NCI-H446 treated with DMSO at 0.1 percent for 48 hours (cell line): ENCODE data around the gene GKN1.

Experiments
- DNase-seq: peaks from one replicate; lab custom pipeline; 2025; lab: John Stamatoyannopoulos, UW

Gene GKN1

DNA sequence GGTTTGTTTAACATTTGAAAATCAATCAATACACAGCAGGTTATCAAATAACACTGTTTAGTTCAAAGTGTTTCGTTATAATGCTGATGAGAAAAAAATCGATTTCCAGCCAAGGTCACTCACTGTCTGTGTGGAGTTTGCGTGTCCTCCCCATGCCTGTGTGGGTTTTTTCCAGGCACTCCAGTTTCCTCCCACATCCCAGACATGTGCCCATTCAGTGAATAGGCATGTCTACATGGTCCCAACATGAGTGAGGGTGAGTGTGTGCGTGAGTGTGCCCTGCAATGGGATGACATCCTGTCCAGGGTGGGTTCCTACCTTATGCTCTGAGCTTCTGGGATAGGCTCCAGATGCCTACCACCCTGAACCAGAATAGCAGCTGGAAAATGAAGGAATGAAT is 13.1 kb upstream of the GKN1 start:
- DNase-seq, result no peak

- DNase-seq, result no peak
Measured at GRCh38 chr2:68964282-68964681, 10.2 kb upstream of the GKN1 start.

DNA sequence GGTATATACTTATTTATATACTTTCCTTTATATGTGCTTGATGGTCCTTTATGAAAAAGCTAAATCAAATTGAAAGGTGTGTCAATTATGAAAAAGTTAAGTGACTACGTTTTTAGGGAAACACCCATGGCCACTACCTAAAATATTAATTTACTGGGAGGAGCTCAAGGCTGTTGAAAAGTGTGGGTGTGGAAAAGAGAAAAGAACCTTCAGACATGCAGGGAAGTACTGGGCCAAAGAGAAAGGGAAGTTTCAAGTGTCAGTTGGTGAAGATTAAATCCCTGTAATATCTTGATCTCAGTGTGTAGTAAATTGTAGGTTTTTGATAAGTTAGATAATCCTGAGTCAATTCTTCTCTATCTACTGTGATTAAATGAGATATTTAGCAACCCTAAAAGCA is 6.2 kb upstream of the GKN1 start:
- no peak for DNase-seq

- DNase-seq, result no peak
Measured at GRCh38 chr2:68969736-68970490, 4.5 kb upstream of the GKN1 start.

GRCh38 chr2:68970566-68971265 is 3.7 kb upstream of the GKN1 start:
- no peak for DNase-seq

- DNase-seq, result no peak
Measured at GRCh38 chr2:68971591-68972231, 2.7 kb upstream of the GKN1 start.

DNA sequence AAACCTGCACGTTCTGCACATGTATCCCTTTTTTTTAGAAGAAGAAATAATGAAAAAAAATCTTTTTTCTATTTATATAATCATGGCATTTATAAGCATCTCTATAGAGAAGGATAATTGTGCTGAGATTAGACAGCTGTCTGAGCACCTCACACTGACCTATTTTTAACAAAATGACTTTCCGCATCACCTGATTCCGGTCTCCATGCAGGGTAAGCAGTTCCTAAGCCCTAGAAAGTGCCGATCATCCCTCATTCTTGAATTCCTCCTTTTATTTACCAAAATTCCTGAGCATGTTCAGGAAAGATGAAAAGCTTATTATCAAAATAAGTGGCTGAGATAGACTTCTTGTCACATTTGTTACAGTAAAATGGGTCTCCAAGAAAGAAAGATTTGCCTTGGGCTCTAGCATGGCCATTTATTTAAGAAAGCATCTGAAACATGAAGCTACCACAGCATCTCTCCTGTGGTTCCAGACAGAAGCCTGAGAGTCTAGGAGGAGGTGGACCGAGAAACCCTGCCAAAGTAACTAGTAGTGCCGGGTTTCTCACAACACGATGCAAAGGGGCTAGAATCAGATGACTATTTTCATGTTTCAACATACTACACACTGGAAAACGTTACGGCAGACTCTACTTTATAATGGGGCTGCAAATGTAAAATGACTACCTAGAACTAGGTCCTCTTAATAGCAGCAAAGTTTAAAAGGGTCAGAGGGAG is 670 bp downstream of the GKN1 start:
- no peak for DNase-seq

DNA sequence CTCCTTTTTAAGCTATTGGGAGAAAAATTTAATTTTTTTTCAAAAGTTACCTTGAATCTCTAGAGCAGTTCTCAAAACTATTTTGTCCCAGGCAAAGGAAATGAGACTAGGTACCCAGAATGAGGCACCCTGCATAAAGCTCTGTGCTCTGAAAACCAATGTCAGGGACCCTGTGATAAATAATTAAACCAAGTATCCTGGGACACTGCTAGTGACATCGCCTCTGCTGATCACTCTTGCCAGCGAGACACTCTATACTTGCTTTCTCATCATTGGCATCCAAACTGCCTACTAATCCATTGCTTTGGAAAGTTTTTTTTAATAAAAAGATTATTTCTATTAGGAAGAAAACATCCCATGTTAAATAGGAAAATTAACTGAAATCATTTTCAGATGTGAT is 1.4 kb downstream of the GKN1 start:
- DNase-seq, result no peak

GRCh38 chr2:68977453-68977852 is 3.0 kb downstream of the GKN1 start:
- DNase-seq, result no peak

DNA sequence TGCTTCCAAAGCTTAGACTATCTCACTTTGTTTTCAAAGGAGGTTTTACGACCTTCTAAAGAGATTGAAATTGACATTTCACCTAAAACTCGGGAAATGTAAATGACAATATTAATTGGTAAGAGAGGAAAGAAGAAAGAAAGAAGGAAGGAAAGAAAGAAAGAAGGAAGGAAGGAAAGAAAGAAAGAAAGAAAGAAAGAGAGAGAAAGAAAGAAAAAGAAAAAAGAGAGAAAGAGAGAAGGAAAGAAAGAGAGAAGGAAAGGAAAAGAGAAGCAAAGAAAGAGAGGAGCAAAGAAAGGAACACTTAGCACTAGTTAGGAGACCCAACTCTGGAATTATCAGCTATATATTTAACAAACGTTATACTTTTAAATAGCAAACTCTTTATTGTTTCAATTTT is 3.7 kb downstream of the GKN1 start:
- no peak for DNase-seq

DNA sequence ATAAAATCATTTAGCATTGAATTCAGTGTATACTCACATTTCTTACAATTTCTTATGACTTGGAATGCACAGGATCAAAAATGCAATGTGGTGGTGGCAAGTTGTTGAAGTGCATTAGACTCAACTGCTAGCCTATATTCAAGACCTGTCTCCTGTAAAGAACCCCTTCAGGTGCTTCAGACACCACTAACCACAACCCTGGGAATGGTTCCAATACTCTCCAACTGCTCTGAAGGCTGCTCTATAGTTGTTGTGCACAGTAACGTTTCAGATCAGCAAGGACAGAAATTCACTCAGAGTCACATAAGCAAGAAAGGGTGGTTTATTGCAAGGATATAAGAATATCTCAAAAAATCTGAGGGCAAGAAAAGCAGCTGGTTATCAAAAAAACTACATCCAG is 6.5 kb downstream of the GKN1 start:
- no peak for DNase-seq

DNA sequence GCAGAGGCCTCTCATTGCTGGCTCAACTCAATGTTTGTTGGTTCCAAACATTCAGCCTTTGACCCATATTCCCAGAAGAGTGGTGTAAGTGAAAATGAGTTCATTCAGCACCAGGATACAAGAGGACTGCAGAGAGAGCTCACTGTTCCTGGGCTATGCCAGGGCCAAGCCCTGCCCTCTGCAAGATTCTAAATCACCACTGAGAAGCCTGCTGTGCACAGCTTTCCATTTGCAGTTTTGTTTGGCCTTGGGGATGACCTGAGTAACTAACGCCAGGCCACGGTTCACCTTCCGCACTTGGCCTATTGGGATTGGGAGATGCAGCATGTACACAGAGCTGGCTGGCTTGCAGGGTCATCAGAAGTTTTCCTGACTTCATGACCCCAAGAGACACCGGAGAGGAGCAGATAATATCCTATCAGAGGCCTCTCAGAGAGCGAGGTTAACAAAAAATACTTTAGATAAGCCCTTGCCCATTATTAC is 12.6 kb downstream of the GKN1 start:
- no peak for DNase-seq

- DNase-seq, result no peak
Measured at GRCh38 chr2:68989035-68989434, 14.6 kb downstream of the GKN1 start.

GRCh38 chr2:68992341-68992740 is 17.9 kb downstream of the GKN1 start:
- no peak for DNase-seq

DNA sequence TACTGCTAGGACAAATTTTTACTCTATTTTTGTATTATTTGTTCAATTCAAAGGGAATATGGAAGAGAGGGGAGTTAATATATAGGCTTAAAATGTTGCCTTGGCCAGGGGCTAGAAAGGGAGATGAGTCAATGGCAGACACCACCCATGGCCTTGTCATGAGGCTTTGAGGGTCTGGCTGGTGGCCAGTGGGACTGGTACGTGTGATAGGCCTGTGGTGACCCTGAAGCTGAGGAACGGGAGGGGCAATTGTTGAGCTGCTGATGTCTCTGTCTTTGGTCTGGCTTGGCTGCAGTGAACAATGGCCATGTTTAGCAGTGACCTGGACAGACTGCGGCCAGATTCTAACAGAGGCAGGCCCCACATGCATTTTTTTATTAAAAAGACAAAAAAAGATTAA is 18.5 kb downstream of the GKN1 start:
- DNase-seq, result no peak

DNA sequence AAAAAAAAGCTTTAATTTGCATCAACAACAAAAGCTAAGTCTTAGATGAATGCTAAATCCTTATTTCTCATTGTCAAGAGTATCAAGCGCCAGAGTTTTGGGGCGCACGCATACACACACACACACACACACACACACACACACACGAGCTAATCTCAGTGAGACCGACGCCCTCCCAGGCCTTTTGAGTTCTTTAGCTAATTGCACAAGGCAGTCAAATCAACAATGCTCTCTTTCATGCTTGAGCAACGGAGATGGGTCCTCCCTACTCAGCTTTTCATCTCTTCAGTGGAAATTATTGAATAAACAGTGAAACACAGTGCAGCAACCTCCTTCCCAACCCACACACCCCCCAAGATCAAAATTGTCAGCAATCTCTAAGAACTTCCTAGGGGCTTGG is 19.2 kb downstream of the GKN1 start:
- DNase-seq, result no peak

DNA sequence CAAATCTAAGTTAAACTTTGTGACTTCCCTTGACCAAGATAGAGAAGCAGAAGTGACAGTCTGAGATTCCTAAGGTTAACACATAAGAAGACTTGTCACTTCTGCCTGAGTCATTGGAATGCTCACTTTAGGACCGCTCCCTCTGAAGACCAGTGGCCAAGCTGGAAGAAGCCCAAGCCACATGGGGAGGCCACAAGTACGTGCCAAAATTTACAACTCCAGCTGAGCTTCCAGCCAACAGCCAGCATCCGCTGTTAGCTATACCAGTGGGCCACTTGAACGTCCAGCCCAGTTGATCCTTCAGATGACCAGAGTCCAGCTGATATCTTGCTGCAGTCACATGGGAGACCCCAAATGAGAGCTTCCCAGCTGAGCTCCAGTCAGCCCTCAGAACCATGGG is 20.4 kb downstream of the GKN1 start:
- no peak for DNase-seq

- DNase-seq, result no peak
Measured at GRCh38 chr2:68995916-68996315, 21.5 kb downstream of the GKN1 start.

- no peak for DNase-seq
Measured at GRCh38 chr2:68997401-68997800, 23.0 kb downstream of the GKN1 start.

DNA sequence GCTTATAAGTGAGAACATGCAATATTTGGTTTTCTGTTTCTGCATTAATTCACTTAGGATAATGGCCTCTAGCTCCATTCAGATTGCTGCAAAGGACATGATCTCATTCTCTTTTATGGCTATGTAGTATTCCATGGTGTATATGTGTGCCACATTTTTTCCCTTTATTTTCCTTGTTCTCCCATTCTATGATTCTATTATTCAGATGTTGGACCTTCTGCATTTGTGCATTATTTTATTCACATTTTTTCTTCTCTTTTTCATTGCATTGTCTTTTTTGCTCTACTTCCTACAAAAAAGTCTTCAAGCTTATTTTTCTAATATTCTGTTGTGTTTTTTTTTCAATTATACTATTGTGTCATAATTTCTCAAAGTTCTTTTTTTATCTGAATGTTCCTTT is 27.4 kb downstream of the GKN1 start:
- no peak for DNase-seq

DNA sequence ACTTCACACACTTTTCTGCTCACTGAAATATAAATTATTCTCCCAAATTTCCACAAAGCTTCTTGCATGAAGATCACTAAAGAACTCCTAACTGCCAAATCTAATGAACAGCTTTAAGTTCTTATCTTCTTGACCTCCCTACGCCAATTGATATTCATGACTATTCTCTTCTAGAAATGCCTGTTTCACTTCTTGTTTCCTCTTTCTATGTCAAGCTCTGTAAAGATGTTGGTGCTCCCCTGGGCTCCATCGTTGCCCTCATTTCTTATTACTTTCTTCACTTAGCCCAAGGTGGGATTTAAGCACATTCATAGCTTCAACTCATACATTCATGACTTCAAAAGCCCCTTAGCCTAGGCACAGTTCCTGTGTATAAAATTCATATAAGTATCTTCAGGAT is 29.3 kb downstream of the GKN1 start:
- no peak for DNase-seq

DNA sequence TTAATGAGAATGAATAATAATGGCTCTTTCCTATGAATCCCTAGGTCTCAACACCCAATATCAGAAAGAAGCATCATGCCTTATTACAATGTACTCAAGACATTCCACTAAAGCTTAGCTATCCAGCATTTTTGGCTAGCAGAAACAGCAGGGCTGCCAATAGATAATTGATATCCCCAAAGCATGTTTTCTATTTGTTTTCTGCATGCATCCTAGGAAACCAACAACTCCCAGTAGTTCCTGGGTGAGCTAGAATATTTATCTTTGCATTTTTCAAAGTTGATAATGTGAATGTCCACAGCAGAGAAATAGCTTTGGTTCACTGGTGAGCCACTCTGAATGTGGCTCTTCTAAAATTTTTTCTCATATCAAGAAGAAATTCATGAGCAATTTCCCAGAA is 32.7 kb downstream of the GKN1 start:
- no peak for DNase-seq

- DNase-seq, result no peak
Measured at GRCh38 chr2:69007603-69008002, 33.2 kb downstream of the GKN1 start.
